GM12801 (cell line): ENCODE measurements around the gene UGT1A4.

Source experiments
- TF ChIP-seq, protein P1 (sequence below): IDR thresholded peaks from one replicate; pipeline ENCODE4 v1.5.1; 2011; ENCODE audit warnings: control low read depth; ENCODE audit not compliant: insufficient read length; ENCODE audit errors: extremely low read depth

UGT1A4 gene

DNA sequence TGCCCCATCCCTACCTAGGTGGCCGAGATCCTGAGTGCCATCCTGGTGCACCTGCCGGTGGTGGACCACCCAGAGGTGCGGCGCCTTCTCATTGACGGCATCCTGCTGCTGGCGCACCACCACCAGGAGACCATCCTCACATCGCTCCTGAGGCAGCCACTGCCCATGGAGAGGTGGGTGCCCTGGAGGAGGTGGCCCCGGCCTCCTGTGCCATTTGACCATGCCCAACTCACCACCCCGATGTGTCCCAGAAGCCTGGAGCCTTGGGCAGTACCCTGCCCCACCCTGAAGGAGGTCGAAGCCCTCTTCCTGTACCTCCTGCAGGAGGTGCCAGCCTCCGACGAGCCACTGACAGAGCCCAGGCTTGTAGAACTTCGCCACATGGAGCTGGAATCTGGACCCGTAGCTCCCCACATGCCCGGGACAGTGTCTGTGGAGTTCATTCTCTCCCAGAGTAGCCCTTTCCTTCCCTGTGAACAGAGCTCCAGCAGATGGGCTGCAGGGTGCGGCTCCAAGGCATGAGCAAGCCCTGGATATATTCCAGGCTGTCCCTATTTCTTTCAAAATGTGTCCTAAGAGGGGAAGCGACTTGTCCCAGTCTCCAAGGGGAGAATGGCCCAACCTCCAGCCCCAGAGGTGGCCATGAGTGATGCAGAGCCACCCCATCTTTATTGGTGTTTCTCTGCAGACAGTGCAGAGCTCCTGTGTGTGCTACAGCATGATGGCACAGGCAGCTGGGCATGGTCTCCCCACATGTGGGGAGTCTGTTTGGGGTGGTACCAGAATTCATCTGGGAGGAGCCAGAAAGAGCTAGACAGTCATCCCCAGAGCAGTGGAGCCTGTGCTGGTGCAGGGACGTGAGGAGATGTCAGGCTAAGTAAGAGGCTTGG lies 101.6 kb downstream of the UGT1A4 start:
- TF ChIP-seq, protein P1, sequence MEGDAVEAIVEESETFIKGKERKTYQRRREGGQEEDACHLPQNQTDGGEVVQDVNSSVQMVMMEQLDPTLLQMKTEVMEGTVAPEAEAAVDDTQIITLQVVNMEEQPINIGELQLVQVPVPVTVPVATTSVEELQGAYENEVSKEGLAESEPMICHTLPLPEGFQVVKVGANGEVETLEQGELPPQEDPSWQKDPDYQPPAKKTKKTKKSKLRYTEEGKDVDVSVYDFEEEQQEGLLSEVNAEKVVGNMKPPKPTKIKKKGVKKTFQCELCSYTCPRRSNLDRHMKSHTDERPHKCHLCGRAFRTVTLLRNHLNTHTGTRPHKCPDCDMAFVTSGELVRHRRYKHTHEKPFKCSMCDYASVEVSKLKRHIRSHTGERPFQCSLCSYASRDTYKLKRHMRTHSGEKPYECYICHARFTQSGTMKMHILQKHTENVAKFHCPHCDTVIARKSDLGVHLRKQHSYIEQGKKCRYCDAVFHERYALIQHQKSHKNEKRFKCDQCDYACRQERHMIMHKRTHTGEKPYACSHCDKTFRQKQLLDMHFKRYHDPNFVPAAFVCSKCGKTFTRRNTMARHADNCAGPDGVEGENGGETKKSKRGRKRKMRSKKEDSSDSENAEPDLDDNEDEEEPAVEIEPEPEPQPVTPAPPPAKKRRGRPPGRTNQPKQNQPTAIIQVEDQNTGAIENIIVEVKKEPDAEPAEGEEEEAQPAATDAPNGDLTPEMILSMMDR = no peak

- TF ChIP-seq, protein P1 = no peak
Measured at GRCh38 chr2:233820774-233821105, 102.2 kb downstream of the UGT1A4 start.

DNA sequence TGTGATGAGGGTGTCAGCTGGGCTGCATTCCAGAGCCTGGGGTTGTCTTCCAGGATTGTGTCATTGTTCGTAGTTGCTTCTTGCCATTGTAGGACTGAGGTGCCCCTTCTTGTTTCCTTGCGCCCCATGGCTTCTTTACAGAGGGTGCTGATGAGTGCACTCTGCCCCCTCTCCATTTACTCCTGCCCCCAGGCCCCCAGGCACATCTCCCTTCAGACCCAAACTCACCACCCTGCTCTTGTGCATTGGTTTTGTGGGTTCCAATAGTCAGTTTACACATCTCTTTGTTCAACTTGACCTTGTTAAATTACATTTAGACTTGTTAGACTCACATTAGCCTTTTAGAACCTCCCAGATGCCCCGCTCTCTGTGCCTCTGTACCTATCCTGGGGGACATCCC lies 102.7 kb downstream of the UGT1A4 start:
- TF ChIP-seq, protein P1 = no peak

DNA sequence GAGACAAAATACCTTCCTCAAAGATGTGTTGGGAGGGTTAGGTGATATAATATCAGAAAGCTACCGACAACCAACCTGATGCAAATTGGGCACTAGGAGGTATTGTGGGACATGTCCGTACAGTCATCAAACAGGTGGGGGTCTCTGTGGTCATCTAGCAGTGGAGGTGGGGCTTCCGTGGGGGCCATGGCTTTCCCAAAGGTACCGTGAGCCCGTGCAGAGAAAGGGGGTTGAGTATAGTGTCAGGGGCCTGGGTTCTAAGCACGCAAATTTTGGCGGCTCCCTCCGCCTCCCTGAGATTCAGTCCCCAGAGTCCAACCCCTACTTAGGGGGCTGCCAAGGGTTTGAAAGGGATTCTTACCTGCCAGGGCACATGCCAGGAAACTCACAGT lies 103.2 kb downstream of the UGT1A4 start:
- TF ChIP-seq, protein P1 = no peak

DNA sequence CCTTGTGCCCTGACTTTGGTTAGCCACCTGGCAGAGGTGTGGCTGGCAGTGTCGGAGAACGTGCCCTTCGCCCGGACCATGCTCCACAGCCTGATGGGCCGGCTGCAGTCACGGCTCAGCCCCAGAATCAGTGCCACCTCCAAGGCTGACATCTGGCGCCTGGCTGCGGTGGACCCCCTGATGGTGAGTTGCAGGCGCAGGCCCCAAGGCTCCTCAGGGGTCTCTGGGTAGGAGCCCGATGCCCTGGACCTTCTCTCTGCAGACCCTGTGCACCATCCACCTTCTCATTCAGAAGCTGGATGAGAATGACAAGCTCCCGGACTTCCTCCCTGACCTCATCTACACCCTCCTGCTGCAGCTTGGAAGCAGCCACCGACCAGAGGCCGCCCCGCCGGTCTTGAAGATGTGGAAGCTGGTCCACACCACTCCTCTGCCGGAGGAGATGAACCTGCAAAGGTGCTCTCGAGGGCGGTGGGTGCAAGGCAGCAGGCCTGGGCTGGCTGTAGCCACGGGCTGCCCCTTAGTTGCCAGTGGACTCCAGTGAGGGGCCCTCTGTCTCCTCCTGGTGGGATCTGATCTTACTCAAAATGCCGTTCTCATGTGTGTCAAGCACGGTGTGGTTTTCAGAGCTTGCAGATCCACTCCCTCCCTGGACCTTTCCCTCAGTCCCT lies 103.7 kb downstream of the UGT1A4 start:
- TF ChIP-seq, protein P1 = no peak
